OCI-LY1 (cell line): ENCODE measurements around the gene EPB41L2.

ENCODE experiments used
- CTCF ChIP-seq: fragments of 200-600 bp; sonication (generic), shearing (Covaris generic); IDR thresholded peaks from 2 replicates; pipeline ENCODE4 v1.5.1; 2017; ENCODE audit warnings: mild to moderate bottlenecking, antibody characterized with exemption, low read length, moderate library complexity, mixed read lengths
- EZH2 ChIP-seq: fragments of 200-600 bp; sonication (generic), shearing (Covaris generic); IDR thresholded peaks from 2 replicates; pipeline ENCODE4 v1.8.0; 2017; ENCODE audit warnings: borderline replicate concordance, mixed run types, mild to moderate bottlenecking, antibody characterized with exemption, low read length, moderate library complexity, mixed read lengths

GRCh38 chr6:130918171-130918570 lies 144.9 kb downstream of the EPB41L2 start:
- TF ChIP-seq EZH2, result no peak
- no peak for TF ChIP-seq CTCF
